SW480 (cell line): ENCODE data around the gene AKAP13.
A peak's percentile ranks its signal among the peaks of the same experiment; 100 is the strongest.
"Not testable (repeated sequence)": the region's sequence is repeated elsewhere in the genome, so short reads cannot be mapped to it uniquely, and the experiment has no call there.

ENCODE experiments used
- DNase-seq: peaks from one replicate; pipeline ENCODE4 v3.0.0-alpha.2; 2016; ENCODE audit warnings: low spot score

Gene AKAP13

GRCh38 chr15:85380217-85380811 is at the start of gene AKAP13:
Gene AKAP13 (plus strand): TSS chr15:85380603. CDS start chr15:85485721, 105,118 bp downstream.
- peak; percentile 100 for DNase-seq

GRCh38 chr15:85330901-85331588 is 49.4 kb upstream of the AKAP13 start:
- peak; percentile 91 for DNase-seq

- no peak for DNase-seq
Observed at GRCh38 chr15:85331655-85332285, 48.6 kb upstream of the AKAP13 start.

GRCh38 chr15:85333132-85333831 is 47.1 kb upstream of the AKAP13 start:
- DNase-seq, result peak; percentile 45

GRCh38 chr15:85334241-85334640 is 46.2 kb upstream of the AKAP13 start:
- no peak for DNase-seq

GRCh38 chr15:85335193-85335942 is 45.0 kb upstream of the AKAP13 start:
- no peak for DNase-seq

GRCh38 chr15:85336880-85337279 is 43.5 kb upstream of the AKAP13 start:
- no peak for DNase-seq

- DNase-seq, result no peak
Observed at GRCh38 chr15:85337425-85338074, 42.9 kb upstream of the AKAP13 start.

- DNase-seq, result no peak
Observed at GRCh38 chr15:85340321-85340665, 40.1 kb upstream of the AKAP13 start.

GRCh38 chr15:85340852-85341251 is 39.6 kb upstream of the AKAP13 start:
- no peak for DNase-seq

- not testable (repeated sequence) for DNase-seq
Observed at GRCh38 chr15:85342163-85342562, 38.2 kb upstream of the AKAP13 start.

GRCh38 chr15:85343443-85343842 is 37.0 kb upstream of the AKAP13 start:
- peak; percentile 43 for DNase-seq

GRCh38 chr15:85344241-85344640 is 36.2 kb upstream of the AKAP13 start:
- not testable (repeated sequence) for DNase-seq

GRCh38 chr15:85344653-85345114 is 35.7 kb upstream of the AKAP13 start:
- DNase-seq, result peak; percentile 65

GRCh38 chr15:85345196-85345918 is 35.0 kb upstream of the AKAP13 start:
- DNase-seq, result not testable (repeated sequence)

GRCh38 chr15:85346462-85347084 is 33.8 kb upstream of the AKAP13 start:
- DNase-seq, result not testable (repeated sequence)

- not testable (repeated sequence) for DNase-seq
Observed at GRCh38 chr15:85347264-85348047, 32.9 kb upstream of the AKAP13 start.

- not testable (repeated sequence) for DNase-seq
Observed at GRCh38 chr15:85348048-85348766, 32.2 kb upstream of the AKAP13 start.

- DNase-seq, result not testable (repeated sequence)
Observed at GRCh38 chr15:85349062-85349461, 31.3 kb upstream of the AKAP13 start.
